Fibroblast of mammary gland (primary cell): ENCODE measurements around the gene DYNLL1.
A peak's percentile ranks its signal among the peaks of the same experiment; 100 is the strongest.

Experiments
- DNase-seq: peaks from one replicate; pipeline ENCODE4 v3.0.0-alpha.2; 2010; ENCODE audit warnings: low read depth
- H3K4me3 ChIP-seq: 2 replicates; pipeline ENCODE4 v1.5.1; 2011; ENCODE audit warnings: low read depth, mild to moderate bottlenecking, low read length, moderate library complexity; ENCODE audit not compliant: control insufficient read depth
- CTCF ChIP-seq: conservative IDR thresholded peaks from 2 replicates; pipeline ENCODE4 v1.5.1; 2011; ENCODE audit warnings: low read depth, low read length, inconsistent platforms; ENCODE audit not compliant: control insufficient read depth, insufficient read depth

Gene DYNLL1

GRCh38 chr12:120532701-120533238, 36.9 kb downstream of the DYNLL1 start:
- H3K4me3 ChIP-seq: no peak overlapping the region
- no peak for DNase-seq
- TF ChIP-seq CTCF: no peak

DNA sequence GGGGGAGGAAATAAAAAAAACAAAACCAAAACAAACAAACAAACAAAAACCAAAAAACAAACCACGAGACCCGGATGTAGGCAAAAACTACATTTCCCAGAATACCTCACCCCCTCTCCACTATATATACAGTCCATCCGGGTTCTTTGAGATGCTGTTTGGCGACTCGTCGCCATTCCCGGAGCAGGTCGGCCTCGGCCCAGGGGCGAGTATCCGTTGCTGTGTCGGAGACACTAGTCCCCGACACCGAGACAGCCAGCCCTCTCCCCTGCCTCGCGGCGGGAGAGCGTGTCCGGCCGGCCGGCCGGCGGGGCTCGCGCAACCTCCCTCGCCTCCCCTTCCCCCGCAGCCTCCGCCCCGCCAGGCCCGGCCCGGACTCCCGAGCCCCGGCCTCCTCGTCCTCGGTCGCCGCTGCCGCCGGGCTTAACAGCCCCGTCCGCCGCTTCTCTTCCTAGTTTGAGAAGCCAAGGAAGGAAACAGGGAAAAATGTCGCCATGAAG, 38.3 kb downstream of the DYNLL1 start, which contains the start of gene RNF10:
TSS of gene RNF10 (plus strand) at position 154 of the 500 bp plus-strand sequence. CDS start 456 bp downstream, outside the sequence.
- H3K4me3 ChIP-seq: peak within 1 kb of the TSS; percentile 95
- DNase-seq: peak; percentile 89

GRCh38 chr12:120534703-120535655, 39.1 kb downstream of the DYNLL1 start:
- TF ChIP-seq CTCF: no peak
- peak overlapping the region; percentile 95 for H3K4me3 ChIP-seq
- DNase-seq: peak; percentile 94

More for the DNA sequence above, 38.3 kb downstream of the DYNLL1 start, which contains the start of gene RNF10:
- TF ChIP-seq CTCF: no peak

GRCh38 chr12:120536064-120536791, 40.3 kb downstream of the DYNLL1 start:
- no peak for TF ChIP-seq CTCF
- DNase-seq: no peak
- peak overlapping the region; percentile 95 for H3K4me3 ChIP-seq

DNA sequence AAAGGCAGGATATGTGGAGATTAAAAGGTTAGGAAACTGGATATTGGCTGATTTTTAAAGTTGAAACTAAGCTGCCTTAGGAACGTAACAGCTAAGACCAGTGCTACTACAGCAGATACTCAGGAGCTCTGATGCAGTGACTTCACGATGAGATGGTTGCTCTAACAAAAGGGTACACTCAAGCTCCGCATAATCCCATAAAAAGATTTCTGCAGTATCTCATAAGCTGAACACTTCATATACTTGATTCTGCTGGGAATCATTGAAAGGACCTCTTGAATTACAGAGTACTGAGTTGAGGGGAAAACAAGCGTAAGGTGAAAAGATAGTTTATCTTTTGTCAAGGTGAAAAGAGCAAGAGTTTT, 41.9 kb downstream of the DYNLL1 start:
- H3K4me3 ChIP-seq: peak overlapping the region; percentile 28
- TF ChIP-seq CTCF: no peak
- peak; percentile 13 for DNase-seq
